HFF-Myc (cell line): Measurements from ENCODE around the gene CACNA1E.

Experiments
- DNase-seq: peaks from one replicate; pipeline ENCODE4 v3.0.0-alpha.2; 2011; ENCODE audit warnings: low read depth; ENCODE audit errors: extremely low read depth
- H3K4me3 ChIP-seq: replicated peaks from 2 replicates; pipeline ENCODE4 v1.5.1; 2011; ENCODE audit warnings: low read depth, mild to moderate bottlenecking, control low read depth, low read length
- CTCF ChIP-seq: IDR thresholded peaks from 2 replicates; pipeline ENCODE4 v1.5.1; 2012; ENCODE audit warnings: mild to moderate bottlenecking, low read depth, low read length, control low read depth; ENCODE audit errors: missing control alignments

The CACNA1E gene

GRCh38 chr1:181483285-181484195, at the start of gene CACNA1E:
Gene CACNA1E, plus strand, starts transcription at chr1:181483517. Its CDS starts 228 bp downstream, at chr1:181483745.
- no peak within 1 kb of the TSS for H3K4me3 ChIP-seq
- TF ChIP-seq CTCF: no peak
- DNase-seq: no peak

- no peak overlapping the region for H3K4me3 ChIP-seq
- DNase-seq: no peak
- TF ChIP-seq CTCF: no peak
Measured at GRCh38 chr1:181433931-181434330, 49.4 kb upstream of the CACNA1E start.

- DNase-seq: no peak
- TF ChIP-seq CTCF: no peak
- H3K4me3 ChIP-seq: no peak overlapping the region
Measured at GRCh38 chr1:181438013-181438412, 45.3 kb upstream of the CACNA1E start.

GRCh38 chr1:181440510-181440909, 42.8 kb upstream of the CACNA1E start:
- no peak overlapping the region for H3K4me3 ChIP-seq
- DNase-seq: no peak
- no peak for TF ChIP-seq CTCF

GRCh38 chr1:181442181-181442525, 41.2 kb upstream of the CACNA1E start:
- H3K4me3 ChIP-seq: no peak overlapping the region
- DNase-seq: no peak
- no peak for TF ChIP-seq CTCF

- no peak for DNase-seq
- TF ChIP-seq CTCF: no peak
- H3K4me3 ChIP-seq: no peak overlapping the region
Measured at GRCh38 chr1:181443231-181443853, 40.0 kb upstream of the CACNA1E start.

- DNase-seq: no peak
- TF ChIP-seq CTCF: no peak
- H3K4me3 ChIP-seq: no peak overlapping the region
Measured at GRCh38 chr1:181445436-181445835, 37.9 kb upstream of the CACNA1E start.
